ENCODE measurements around the gene ESRRA.
A peak's percentile ranks its signal among the peaks of the same experiment; 100 is the strongest.

- peak in 1 of 2 donors; percentile 34 for TF ChIP-seq CTCF (IDR thresholded peaks at IDR 0.05)
- TF ChIP-seq POLR2A (IDR thresholded peaks at IDR 0.05), result peak in 1 of 2 donors; percentile 51
- no peak for TF ChIP-seq EP300 (IDR thresholded peaks at IDR 0.05)
Observed at GRCh38 chr11:64317961-64318765, 12.8 kb downstream of the ESRRA start, which contains the start of gene PRDX5.

All from suprapubic skin (tissue), 3 donors.